Panc1 (cell line): ENCODE results near the gene AKIRIN1. TPM values are rescaled to one million over a fixed set of nuclear protein-coding genes. Genes with fewer than 3 reads are reported as not detected.

Experiments used
- ATAC-seq: fragments of 200-7000 bp; cut with Tn5 transposase; 2 replicates; pipeline ENCODE4 v1.9.1; 2020; ENCODE audit warnings: mild to moderate bottlenecking, moderate library complexity
- BruUV-seq: library from RNA; stranded (reverse); fragments of 400-500 nt; replicated peaks from 2 replicates; lab custom pipeline; 2021; lab: Mats Ljungman, UMichigan
- CTCF ChIA-PET: fragments of 300-600 bp; sonication (Branson Sonifier 250); formaldehyde crosslinking; loops from one replicate; lab custom pipeline; 2022; ENCODE audit warnings: antibody characterized with exemption; lab: Charles Lee
- POLR2A ChIA-PET: fragments of 300-600 bp; sonication (Branson Sonifier 250); formaldehyde crosslinking; loops from one replicate; lab custom pipeline; 2022; ENCODE audit warnings: antibody characterized with exemption; lab: Charles Lee
- DNase-seq: peaks from one replicate; pipeline ENCODE4 v3.0.0-alpha.2; 2010; ENCODE audit warnings: low read depth, low spot score
- H3K27ac ChIP-seq: 2 replicates; pipeline ENCODE4 v1.5.1; 2011; ENCODE audit warnings: mild to moderate bottlenecking, low read length, inconsistent platforms
- H3K27me3 ChIP-seq: fragments of 200-500 bp; sonication (Bioruptor generic); 2 replicates; pipeline ENCODE4 v1.6.0; 2014; ENCODE audit warnings: low read length, inconsistent platforms; ENCODE audit not compliant: control insufficient read depth, insufficient read depth
- H3K36me3 ChIP-seq: fragments of 200-500 bp; sonication (Bioruptor generic); 2 replicates; pipeline ENCODE4 v1.5.1; 2014; ENCODE audit warnings: inconsistent platforms, mild to moderate bottlenecking, low read length, moderate library complexity; ENCODE audit not compliant: control insufficient read depth, insufficient read depth
- H3K4me1 ChIP-seq: 2 replicates; pipeline ENCODE4 v1.5.1; 2011; ENCODE audit warnings: inconsistent platforms, mild to moderate bottlenecking, low read length, moderate library complexity; ENCODE audit not compliant: control insufficient read depth, insufficient read depth
- H3K4me3 ChIP-seq, 2 experiments: 2 replicates each; pipeline ENCODE4 v1.5.1; 2011 to 2012; ENCODE audit warnings: low read depth in 2 of 2, low read length in 2 of 2, mild to moderate bottlenecking in 2 of 2, inconsistent platforms in 1 of 2, moderate library complexity in 1 of 2
- H3K9me3 ChIP-seq: fragments of 200-500 bp; sonication (Bioruptor generic); 2 replicates; pipeline ENCODE4 v1.5.1; 2014; ENCODE audit warnings: low read depth, mild to moderate bottlenecking, inconsistent platforms, low read length, moderate library complexity; ENCODE audit not compliant: control insufficient read depth, insufficient read depth
- POLR2AphosphoS5 ChIP-seq: IDR thresholded peaks from 2 replicates; pipeline ENCODE4 v1.6.1; 2012; ENCODE audit warnings: mild to moderate bottlenecking, low read depth, low read length, moderate library complexity
- SIN3A ChIP-seq: IDR thresholded peaks from 2 replicates; pipeline ENCODE4 v1.6.1; 2012; ENCODE audit warnings: low read depth, mild to moderate bottlenecking, low read length, moderate library complexity, borderline replicate concordance; ENCODE audit not compliant: insufficient read depth
- TCF7L2 ChIP-seq: IDR thresholded peaks from 2 replicates; pipeline ENCODE4 v1.6.1; 2011; ENCODE audit warnings: mild to moderate bottlenecking, low read depth, low read length, inconsistent platforms
- in situ Hi-C: cut with HindIII; loops from 2 replicates; pipeline ENCODE4 v1.10.0; 2016; ENCODE audit warnings: low sequenced_read_pairs, low pct_unique_long_range_greater_than_20kb
- intact Hi-C: fragments of 100-400 bp; cut with micrococcal nuclease; formaldehyde crosslinking; loops from one replicate; pipeline ENCODE4 v1.10.0; 2022; ENCODE audit not compliant: unreplicated experiment
- total RNA-seq: library from RNA; stranded (reverse); gene quantifications from one replicate; pipeline ENCODE4 v1.2.1, GENCODE V29; 2021; ENCODE audit not compliant: unreplicated experiment
- TF ChIP-seq, protein P1 (sequence below): fragments of 450-650 bp; IDR thresholded peaks from 2 replicates; pipeline ENCODE4 v1.5.1; 2017; ENCODE audit warnings: mild to moderate bottlenecking
- TF ChIP-seq, protein P2 (sequence below), 2 experiments: IDR thresholded peaks; 2 replicates each; pipeline ENCODE4 v1.6.1; 2011 to 2012; ENCODE audit warnings: low read depth in 2 of 2, control low read depth in 1 of 2, low read length in 1 of 2, mild to moderate bottlenecking in 1 of 2, moderate library complexity in 1 of 2; ENCODE audit not compliant: insufficient read depth in 1 of 2

The AKIRIN1 gene
- total RNA-seq, 1 experiment from 2014 or later, result 116 TPM

- no peaks in the 10 kb centered on the region for H3K4me1 ChIP-seq
- ChIA-PET POLR2A (no interaction called here), CTCF (interaction anchor here (0.6 kb wide), 1 partner anchor 425 kb away, joined by 6 read pairs; no protein-coding TSS in a partner anchor)
- H3K27ac ChIP-seq, result no peak overlapping the region
- TF ChIP-seq, protein P1, sequence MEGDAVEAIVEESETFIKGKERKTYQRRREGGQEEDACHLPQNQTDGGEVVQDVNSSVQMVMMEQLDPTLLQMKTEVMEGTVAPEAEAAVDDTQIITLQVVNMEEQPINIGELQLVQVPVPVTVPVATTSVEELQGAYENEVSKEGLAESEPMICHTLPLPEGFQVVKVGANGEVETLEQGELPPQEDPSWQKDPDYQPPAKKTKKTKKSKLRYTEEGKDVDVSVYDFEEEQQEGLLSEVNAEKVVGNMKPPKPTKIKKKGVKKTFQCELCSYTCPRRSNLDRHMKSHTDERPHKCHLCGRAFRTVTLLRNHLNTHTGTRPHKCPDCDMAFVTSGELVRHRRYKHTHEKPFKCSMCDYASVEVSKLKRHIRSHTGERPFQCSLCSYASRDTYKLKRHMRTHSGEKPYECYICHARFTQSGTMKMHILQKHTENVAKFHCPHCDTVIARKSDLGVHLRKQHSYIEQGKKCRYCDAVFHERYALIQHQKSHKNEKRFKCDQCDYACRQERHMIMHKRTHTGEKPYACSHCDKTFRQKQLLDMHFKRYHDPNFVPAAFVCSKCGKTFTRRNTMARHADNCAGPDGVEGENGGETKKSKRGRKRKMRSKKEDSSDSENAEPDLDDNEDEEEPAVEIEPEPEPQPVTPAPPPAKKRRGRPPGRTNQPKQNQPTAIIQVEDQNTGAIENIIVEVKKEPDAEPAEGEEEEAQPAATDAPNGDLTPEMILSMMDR, result no peak
- TF ChIP-seq, protein P2, sequence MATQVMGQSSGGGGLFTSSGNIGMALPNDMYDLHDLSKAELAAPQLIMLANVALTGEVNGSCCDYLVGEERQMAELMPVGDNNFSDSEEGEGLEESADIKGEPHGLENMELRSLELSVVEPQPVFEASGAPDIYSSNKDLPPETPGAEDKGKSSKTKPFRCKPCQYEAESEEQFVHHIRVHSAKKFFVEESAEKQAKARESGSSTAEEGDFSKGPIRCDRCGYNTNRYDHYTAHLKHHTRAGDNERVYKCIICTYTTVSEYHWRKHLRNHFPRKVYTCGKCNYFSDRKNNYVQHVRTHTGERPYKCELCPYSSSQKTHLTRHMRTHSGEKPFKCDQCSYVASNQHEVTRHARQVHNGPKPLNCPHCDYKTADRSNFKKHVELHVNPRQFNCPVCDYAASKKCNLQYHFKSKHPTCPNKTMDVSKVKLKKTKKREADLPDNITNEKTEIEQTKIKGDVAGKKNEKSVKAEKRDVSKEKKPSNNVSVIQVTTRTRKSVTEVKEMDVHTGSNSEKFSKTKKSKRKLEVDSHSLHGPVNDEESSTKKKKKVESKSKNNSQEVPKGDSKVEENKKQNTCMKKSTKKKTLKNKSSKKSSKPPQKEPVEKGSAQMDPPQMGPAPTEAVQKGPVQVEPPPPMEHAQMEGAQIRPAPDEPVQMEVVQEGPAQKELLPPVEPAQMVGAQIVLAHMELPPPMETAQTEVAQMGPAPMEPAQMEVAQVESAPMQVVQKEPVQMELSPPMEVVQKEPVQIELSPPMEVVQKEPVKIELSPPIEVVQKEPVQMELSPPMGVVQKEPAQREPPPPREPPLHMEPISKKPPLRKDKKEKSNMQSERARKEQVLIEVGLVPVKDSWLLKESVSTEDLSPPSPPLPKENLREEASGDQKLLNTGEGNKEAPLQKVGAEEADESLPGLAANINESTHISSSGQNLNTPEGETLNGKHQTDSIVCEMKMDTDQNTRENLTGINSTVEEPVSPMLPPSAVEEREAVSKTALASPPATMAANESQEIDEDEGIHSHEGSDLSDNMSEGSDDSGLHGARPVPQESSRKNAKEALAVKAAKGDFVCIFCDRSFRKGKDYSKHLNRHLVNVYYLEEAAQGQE (IDR thresholded peaks at IDR 0.05; ENCODE audit: insufficient read depth in 1 of 2, low read depth in 2 of 2, low read length in 1 of 2), result no peak
- TF ChIP-seq SIN3A, result no peak
- intact Hi-C loops (no loop called here), in situ Hi-C loops (no loop called here)
- H3K4me3 ChIP-seq, result no peak overlapping the region
- no TSS peak for BruUV-seq
- no peaks in the 10 kb centered on the region for H3K9me3 ChIP-seq
- DNase-seq, result no peak
- H3K27me3 ChIP-seq, result no peaks in the 10 kb centered on the region
- peak; percentile 60 for ATAC-seq
- no peaks in the 10 kb centered on the region for H3K36me3 ChIP-seq
These were observed 37.6 kb upstream of the AKIRIN1 start for GRCh38 chr1:38953433-38953860.

DNA sequence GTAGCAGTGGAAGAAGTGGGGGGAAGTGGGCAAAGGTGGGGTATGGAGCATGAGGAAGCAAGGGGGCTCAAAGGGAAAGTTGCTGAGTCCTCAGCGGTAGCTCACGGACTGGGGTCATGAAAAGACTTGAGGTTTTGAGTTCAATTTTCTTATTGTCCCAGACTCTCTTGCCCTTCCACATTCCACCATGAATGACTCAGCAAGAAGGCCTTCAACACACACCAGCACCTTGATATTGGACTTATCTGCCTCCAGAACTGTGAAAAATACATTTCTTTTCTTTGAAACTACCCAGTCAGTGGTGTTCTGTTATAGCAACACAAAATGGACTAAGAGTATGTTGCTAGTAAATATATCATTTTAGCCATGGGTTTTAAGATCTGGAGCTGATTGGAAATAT, 32.1 kb upstream of the AKIRIN1 start:
- H3K27me3 ChIP-seq, result no peaks in the 10 kb centered on the region
- DNase-seq, result no peak
- ChIA-PET CTCF (no interaction called here), POLR2A (no interaction called here)
- H3K4me3 ChIP-seq, result no peak overlapping the region
- no peaks in the 10 kb centered on the region for H3K9me3 ChIP-seq
- H3K36me3 ChIP-seq, result no peaks in the 10 kb centered on the region
- H3K4me1 ChIP-seq, result no peaks in the 10 kb centered on the region
- in situ Hi-C loops, result no loop called here
- TF ChIP-seq TCF7L2 (no peak), SIN3A (no peak), POLR2AphosphoS5 (no peak)
- TF ChIP-seq, protein P1, result no peak
- TF ChIP-seq, protein P2 (IDR thresholded peaks at IDR 0.05; ENCODE audit: insufficient read depth in 1 of 2, low read depth in 2 of 2, low read length in 1 of 2), result no peak
- intact Hi-C loops, result no loop called here
- no TSS peak for BruUV-seq
- no peak for ATAC-seq
- no peak overlapping the region for H3K27ac ChIP-seq
